ENCODE results near the gene TBC1D5.

TBC1D5 gene

GRCh38 chr3:17187589-17188184, 554.7 kb downstream of the TBC1D5 start:
- TF ChIP-seq, protein P1, sequence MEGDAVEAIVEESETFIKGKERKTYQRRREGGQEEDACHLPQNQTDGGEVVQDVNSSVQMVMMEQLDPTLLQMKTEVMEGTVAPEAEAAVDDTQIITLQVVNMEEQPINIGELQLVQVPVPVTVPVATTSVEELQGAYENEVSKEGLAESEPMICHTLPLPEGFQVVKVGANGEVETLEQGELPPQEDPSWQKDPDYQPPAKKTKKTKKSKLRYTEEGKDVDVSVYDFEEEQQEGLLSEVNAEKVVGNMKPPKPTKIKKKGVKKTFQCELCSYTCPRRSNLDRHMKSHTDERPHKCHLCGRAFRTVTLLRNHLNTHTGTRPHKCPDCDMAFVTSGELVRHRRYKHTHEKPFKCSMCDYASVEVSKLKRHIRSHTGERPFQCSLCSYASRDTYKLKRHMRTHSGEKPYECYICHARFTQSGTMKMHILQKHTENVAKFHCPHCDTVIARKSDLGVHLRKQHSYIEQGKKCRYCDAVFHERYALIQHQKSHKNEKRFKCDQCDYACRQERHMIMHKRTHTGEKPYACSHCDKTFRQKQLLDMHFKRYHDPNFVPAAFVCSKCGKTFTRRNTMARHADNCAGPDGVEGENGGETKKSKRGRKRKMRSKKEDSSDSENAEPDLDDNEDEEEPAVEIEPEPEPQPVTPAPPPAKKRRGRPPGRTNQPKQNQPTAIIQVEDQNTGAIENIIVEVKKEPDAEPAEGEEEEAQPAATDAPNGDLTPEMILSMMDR (IDR thresholded peaks at IDR 0.05; ENCODE audit: low read length, missing control alignments), result no peak
- DNase-seq (ENCODE audit: low read depth), result no peak
- no peak overlapping the region for H3K4me3 ChIP-seq (replicated peaks; ENCODE audit: low read depth, low read length)

DNA sequence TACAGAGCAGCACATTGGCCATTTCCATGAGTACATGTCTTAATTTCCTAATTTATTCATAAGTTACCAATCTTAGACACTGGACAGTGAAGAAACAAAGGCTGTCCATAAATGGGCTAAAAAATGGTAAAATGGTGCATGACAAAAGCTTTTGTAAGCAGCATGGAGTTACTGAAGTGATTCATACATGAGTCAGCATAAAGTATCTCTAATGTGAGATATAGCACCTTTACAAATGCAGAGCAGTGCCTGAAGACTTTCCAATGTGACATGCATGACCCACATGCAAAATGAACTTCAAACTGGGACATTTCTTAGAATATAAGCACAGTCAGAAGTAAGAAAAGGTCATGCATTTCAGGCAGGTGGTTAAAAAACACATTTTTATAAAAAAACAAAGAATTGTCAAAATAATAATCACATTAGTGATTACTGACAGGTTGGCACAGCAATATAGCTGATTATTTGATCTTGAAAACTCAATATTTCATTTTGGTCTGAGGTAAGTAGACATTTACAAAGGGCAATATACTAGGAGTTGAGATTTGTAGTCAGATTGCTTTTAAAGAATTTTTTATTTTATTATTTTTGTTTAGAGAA, 558.4 kb downstream of the TBC1D5 start:
- DNase-seq (ENCODE audit: low read depth), result peak; percentile 59
- TF ChIP-seq, protein P1 (IDR thresholded peaks at IDR 0.05; ENCODE audit: low read length, missing control alignments), result no peak
- H3K4me3 ChIP-seq (replicated peaks; ENCODE audit: low read depth, low read length), result no peak overlapping the region

GRCh38 chr3:17182166-17182565, 560.3 kb downstream of the TBC1D5 start:
- no peak for DNase-seq (ENCODE audit: low read depth)
- no peak overlapping the region for H3K4me3 ChIP-seq (replicated peaks; ENCODE audit: low read depth, low read length)
- TF ChIP-seq, protein P1 (IDR thresholded peaks at IDR 0.05; ENCODE audit: low read length, missing control alignments), result no peak

- DNase-seq (ENCODE audit: low read depth), result no peak
- H3K4me3 ChIP-seq (replicated peaks; ENCODE audit: low read depth, low read length), result no peak overlapping the region
- TF ChIP-seq, protein P1 (IDR thresholded peaks at IDR 0.05; ENCODE audit: low read length, missing control alignments), result no peak
These were observed 561.0 kb downstream of the TBC1D5 start for GRCh38 chr3:17181413-17181907.

- H3K4me3 ChIP-seq (replicated peaks; ENCODE audit: low read depth, low read length), result no peak overlapping the region
- TF ChIP-seq, protein P1 (IDR thresholded peaks at IDR 0.05; ENCODE audit: low read length, missing control alignments), result no peak
These were observed 562.8 kb downstream of the TBC1D5 start for GRCh38 chr3:17179381-17180205.

DNA sequence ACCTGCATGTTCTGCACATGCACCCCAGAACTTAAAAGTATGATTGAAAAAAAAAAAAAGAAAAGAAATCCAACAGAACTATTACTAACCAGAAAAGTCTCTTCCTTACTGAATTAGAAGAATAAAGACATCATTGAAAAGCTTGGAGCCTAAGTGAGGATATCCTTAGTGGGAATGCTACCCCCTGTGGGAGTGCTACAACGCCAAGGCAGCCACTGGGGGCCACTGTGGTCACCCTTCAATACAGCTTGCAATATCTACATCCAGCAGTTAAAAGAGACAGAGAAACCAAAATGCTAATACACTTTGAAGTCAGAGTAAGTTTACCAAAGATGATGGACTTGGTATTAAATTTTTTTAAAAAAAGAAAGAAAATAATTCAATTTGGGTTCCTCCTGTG, 565.7 kb downstream of the TBC1D5 start:
- no peak for DNase-seq (ENCODE audit: low read depth)
- TF ChIP-seq, protein P1 (IDR thresholded peaks at IDR 0.05; ENCODE audit: low read length, missing control alignments), result no peak
- no peak overlapping the region for H3K4me3 ChIP-seq (replicated peaks; ENCODE audit: low read depth, low read length)

More at GRCh38 chr3:17179381-17180205, 562.8 kb downstream of the TBC1D5 start:
- DNase-seq (ENCODE audit: low read depth), result no peak

All from fibroblast of pulmonary artery (primary cell).